GM10248 (cell line): ENCODE data around the gene ZNF474.

Experiments
- CTCF ChIA-PET: fragments of 300-600 bp; sonication (Branson Sonifier 250); formaldehyde crosslinking; extraction: SDS; loops from one replicate; lab custom pipeline; 2021; ENCODE audit warnings: antibody characterized with exemption; lab: Yijun Ruan, JAX
- POLR2A ChIA-PET: fragments of 350-650 bp; sonication (Branson Sonifier 250); formaldehyde crosslinking; extraction: SDS; loops from one replicate; lab custom pipeline; 2020; ENCODE audit warnings: antibody characterized with exemption; lab: Yijun Ruan, JAX
- DNase-seq: peaks from one replicate; pipeline ENCODE4 v3.0.0; 2012; ENCODE audit errors: extremely low spot score
- TF ChIP-seq, protein P1 (sequence below): IDR thresholded peaks from 2 replicates; pipeline ENCODE4 v1.5.1; 2012; ENCODE audit warnings: mild to moderate bottlenecking, low read depth; ENCODE audit errors: extremely low read depth, missing control alignments, control extremely low read depth

Gene ZNF474

DNA sequence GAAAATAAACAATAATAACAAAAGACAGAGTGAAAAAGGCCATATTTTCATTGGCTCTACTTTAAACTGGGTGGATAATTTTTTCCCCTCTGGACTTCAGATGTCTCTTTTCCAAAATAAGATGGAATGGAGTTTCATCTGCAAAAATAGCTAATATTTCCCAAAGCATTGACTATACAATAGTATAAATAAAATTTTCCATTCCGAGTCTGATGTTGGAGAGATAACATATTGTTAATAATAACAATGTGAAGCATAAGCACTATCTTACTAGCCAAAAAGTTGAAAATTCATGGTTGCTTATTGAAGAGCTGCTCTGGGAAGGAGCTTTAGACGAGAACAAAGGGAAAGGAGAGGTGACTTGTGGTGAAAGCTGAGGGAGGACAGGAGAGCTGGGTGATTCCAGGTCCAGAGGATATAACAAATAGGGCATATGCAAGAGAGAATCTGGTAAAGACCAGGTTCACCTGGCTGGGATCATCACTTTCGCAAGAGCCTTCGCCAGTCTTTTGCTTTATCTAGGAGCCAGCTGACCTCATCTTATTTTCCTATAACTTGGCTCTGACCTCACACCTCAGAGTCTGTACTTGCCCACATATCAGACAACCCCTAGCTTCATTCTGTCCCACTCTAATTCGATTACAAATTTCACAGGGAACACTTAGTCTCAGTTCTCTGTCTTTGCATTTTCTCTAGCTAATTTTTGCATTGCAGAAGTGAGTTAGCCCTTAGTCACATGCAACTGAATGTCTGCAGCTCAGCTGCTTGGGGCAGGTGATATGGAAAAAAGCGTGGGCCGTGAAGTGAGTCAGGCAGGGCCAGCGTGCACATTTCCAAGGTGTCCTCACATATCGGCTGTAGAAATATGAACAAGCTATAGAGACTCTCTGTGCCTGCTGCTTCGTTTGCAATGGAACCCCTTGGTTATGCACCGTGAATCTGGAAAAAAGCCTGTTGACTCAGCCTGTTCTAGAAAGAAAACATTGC lies 7.6 kb upstream of the ZNF474 start:
- POLR2A ChIA-PET, result no interaction called here
- CTCF ChIA-PET, result interaction anchor here (0.7 to 1.5 kb wide), 2 partner anchors 13 to 14 kb away, joined by 4 to 5 read pairs; no protein-coding TSS in a partner anchor

DNA sequence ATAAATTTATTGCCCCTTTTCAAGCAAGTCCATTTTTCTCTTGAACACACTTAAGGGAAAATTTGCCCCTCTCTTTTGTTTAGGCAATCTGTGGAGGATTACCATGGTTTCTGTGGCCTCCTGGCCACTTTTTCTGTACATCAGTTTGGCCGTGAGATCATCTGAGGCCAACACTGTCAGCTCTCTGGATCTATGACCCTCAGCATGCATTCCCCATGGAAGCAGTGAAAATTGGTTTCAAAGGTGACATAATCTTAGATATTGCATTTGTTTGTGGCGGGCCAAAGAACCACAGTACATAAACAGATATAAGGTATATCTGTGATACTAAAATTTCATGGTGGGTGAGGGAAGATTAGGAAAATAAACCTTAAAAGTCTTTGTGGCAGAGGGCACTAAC lies 4.6 kb upstream of the ZNF474 start:
- ChIA-PET CTCF (no interaction called here), POLR2A (no interaction called here)
- TF ChIP-seq, protein P1, sequence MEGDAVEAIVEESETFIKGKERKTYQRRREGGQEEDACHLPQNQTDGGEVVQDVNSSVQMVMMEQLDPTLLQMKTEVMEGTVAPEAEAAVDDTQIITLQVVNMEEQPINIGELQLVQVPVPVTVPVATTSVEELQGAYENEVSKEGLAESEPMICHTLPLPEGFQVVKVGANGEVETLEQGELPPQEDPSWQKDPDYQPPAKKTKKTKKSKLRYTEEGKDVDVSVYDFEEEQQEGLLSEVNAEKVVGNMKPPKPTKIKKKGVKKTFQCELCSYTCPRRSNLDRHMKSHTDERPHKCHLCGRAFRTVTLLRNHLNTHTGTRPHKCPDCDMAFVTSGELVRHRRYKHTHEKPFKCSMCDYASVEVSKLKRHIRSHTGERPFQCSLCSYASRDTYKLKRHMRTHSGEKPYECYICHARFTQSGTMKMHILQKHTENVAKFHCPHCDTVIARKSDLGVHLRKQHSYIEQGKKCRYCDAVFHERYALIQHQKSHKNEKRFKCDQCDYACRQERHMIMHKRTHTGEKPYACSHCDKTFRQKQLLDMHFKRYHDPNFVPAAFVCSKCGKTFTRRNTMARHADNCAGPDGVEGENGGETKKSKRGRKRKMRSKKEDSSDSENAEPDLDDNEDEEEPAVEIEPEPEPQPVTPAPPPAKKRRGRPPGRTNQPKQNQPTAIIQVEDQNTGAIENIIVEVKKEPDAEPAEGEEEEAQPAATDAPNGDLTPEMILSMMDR, result no peak
- DNase-seq, result no peak

More for the DNA sequence above, 7.6 kb upstream of the ZNF474 start:
- TF ChIP-seq, protein P1, result no peak
- DNase-seq, result no peak

DNA sequence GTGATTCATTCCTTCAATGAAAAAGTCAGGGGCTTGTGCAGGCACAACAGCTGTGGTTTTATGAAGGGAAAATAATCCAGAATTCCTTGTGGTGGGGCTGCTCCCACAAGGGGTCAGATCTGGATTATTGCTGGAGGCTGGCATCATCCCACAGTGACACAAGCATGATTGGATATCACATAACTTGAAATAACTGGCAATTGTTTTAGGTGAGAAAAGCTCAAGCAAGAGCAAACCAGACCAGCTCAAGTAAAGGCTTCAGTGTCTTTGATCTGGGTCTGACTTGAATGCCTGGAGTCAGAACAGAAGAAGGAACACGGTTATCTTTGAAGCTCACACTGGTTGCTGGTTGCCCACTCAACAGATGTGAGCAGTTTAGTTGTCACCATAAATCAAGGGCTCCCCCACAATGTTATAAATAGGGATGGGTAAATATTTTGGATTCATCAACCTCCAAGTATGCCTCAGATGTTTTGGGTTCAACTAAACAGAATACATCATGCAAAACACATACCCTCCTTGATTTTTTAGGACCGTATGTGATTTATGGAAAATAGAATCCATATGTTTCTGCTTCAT lies 3.1 kb upstream of the ZNF474 start:
- TF ChIP-seq, protein P1, result no peak
- POLR2A ChIA-PET, result no interaction called here
- DNase-seq, result no peak
- CTCF ChIA-PET, result interaction anchor here (1.1 kb wide), 1 partner anchor 24 kb away, joined by 4 read pairs; no protein-coding TSS in a partner anchor

DNA sequence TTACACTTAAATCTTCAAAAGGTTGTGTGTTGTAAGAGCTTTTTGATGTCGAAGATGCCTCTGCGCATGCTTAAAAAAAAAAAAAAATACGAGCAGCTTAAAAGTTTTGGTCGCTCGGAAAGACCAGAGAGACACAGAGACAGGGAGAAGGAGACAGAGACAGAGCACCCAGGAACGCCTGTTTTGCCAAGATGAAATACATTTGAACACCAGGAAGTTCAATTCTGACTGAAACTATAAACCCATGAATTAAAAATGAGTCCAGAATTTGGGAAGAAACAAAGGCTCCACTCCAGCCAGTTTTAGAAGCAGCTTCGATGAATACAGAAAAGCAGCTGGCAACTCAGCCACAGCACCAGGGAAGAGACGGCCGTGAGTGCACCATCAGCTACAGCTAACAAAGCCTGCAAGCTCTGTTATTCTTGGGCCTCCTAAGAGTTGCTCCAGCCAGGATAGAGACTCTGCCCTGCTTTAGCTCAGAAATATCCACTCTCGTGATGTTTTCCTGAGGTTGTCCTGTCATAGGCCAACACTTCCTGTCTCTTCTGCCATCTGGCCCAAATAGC lies 2.5 kb upstream of the ZNF474 start:
- DNase-seq, result no peak
- TF ChIP-seq, protein P1, result no peak
- ChIA-PET POLR2A (no interaction called here), CTCF (interaction anchor here (1.1 to 1.2 kb wide), 3 partner anchors 16 to 68 kb away, joined by 3 to 4 read pairs (median 3); no protein-coding TSS in a partner anchor)

DNA sequence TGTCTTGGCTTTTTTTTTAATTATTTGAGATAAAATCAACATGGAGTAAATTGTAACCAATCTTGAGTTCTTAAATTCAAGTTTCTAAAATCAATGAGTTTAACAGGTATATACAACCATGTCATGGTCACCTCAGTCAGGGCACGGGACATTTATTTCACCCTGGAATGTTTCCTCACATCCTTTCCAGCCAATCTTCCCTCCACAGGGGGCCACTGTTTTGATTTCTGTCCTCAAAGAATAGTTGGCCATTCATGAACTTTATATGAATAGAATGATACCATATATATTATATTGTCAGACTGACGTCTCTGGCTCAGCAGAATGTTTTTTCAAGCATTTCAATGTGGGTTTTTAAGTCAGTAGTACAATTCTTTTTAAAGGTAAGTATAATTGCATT lies 806 bp downstream of the ZNF474 start:
- ChIA-PET POLR2A (no interaction called here), CTCF (no interaction called here)
- TF ChIP-seq, protein P1, result no peak
- no peak for DNase-seq

DNA sequence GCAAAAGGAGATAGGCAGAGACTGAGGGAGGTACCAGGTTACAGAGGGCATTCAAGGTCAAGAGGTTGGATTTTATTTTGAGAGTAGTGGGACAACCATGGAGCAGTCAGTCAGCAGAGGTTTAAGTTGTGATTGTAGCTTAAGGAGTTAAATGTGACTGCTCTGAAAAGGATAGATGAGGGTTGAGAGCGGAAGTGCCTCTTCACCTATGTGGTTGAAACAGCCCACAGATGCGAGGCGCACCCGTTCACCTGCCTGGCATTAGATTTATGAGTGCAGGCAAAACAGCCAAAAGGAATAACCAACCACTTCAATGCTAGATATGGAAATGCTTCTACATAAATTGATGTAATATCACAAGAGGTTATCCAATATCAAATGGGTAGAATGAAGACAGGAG lies 8.4 kb downstream of the ZNF474 start:
- ChIA-PET CTCF (no interaction called here), POLR2A (no interaction called here)
- TF ChIP-seq, protein P1, result no peak
- DNase-seq, result no peak
